NCI-H524 treated with DMSO at 0.1 percent for 48 hours (cell line): ENCODE results near the gene LIMA1.
A peak's percentile ranks its signal among the peaks of the same experiment; 100 is the strongest.
"Not testable (repeated sequence)": the region's sequence is repeated elsewhere in the genome, so short reads cannot be mapped to it uniquely, and the experiment has no call there.

ENCODE experiments used
- DNase-seq: peaks from one replicate; lab custom pipeline; 2025; lab: John Stamatoyannopoulos, UW

LIMA1 gene

GRCh38 chr12:50246873-50247612, 36.3 kb downstream of the LIMA1 start:
- no peak for DNase-seq

DNA sequence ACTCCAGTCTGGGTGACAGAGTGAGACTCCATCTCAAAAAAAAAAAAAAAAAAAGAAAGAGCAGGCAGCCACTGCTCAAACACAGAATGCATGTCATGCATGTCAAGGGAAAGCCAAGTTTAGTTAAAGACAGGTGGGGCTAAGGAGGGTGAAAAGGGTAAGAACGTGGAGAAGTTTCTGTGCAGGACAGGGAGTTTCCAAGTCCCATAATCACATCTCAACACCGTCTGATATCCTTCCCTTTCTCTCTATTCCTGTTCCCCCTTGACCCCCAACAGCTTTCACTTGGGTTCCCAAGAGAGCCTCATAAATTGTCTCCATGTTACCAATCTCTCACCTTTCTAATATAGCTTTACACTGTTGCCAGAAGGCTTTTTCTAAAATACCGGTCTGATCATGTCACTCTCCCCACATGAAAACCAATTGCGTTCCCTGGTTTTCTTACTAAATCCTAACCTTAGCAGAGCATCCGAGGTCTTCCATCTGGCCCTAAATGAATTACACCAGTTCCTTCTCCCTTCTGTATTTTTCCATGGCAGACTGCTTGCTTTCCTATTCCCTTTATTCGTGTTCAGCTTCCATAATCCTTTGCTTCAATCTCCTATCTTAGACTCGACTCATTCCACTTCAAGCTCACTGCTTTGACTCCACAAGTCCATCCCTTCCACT, 37.0 kb downstream of the LIMA1 start:
- no peak for DNase-seq

- DNase-seq, result no peak
Observed at GRCh38 chr12:50243507-50243906, 39.8 kb downstream of the LIMA1 start.

DNA sequence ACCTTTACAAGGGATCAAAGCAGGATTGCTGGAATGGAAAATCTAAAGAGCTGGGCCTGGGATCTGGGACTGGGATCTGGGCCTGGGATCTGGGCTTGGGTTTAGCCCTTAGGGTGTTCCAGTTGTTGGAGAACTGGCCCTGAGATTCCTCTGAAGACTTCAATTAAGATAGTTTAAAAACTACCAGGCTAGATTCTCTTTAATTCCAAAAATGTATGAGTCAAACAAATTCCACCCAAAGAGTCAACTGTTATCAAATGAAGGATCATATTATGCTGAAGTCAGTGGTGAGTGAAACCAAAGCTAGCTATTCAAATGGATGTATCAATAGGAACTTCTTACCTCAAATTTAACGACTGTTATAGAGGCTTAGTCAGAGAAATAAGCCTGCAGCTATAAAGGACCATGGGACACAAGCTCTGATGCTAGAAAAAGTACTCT, 40.5 kb downstream of the LIMA1 start:
- DNase-seq, result no peak

DNA sequence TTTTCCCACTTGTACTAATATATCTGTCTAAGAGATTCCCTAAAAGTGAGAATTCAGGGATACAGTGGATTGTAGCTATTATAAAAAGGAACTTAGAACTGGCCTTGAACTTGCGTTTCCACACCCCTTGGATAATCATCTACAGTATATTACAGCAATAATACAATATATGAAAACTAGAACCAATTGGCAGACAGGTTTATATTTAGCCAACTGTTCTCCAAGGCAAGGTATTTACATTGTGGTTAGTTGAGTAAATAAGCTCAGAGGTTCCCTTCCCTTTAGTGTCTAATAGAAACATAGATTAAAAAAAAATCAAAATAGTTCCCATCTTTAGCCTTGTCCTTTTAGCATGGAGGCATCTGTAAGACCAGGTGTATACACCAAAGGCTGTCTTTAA, 42.1 kb downstream of the LIMA1 start:
- no peak for DNase-seq

GRCh38 chr12:50240792-50241114, 42.6 kb downstream of the LIMA1 start:
- no peak for DNase-seq

GRCh38 chr12:50240096-50240791, 43.1 kb downstream of the LIMA1 start:
- DNase-seq, result no peak

GRCh38 chr12:50239355-50239891, 43.9 kb downstream of the LIMA1 start:
- DNase-seq, result no peak

GRCh38 chr12:50234347-50234746, 49.0 kb downstream of the LIMA1 start:
- no peak for DNase-seq

DNA sequence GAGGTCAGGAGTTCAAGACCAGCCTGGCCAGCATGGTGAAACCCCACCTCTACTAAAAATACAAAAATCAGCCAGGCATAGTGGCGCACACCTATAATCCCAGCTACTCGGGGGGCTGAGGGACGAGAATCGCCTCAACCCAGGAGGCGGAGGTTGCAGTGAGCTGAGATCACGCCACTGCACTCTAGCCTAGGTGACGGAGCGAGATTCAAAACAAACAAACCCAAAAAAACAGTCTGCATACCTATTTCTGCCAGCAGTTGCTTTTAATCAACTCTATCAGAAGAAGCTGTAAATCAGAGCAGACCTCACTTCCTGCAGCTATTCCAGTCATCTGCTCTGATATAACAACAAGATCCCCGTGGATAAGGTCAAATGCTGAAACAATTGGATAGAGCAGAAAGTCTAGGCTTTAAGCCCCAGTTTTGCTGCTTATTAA, 50.5 kb downstream of the LIMA1 start:
- DNase-seq, result no peak

DNA sequence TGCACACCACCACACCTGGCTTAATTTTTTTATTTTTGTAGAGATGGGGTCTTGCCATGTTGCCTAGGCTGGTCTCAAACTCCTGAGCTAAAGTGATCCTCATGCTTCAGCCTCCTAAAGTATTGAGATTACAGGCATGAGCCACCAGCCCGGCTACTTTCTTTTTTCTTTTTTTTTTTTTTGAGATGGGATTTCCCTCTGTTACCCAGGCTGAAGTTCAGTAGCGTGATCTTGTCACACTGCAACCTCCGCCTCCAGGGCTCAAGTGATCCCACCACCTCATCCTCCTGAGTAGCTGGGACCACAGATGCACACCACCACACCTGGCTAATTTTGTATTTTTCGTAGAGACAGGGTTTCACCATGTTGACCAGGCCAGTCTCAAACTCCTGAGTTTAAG, 51.1 kb downstream of the LIMA1 start:
- no peak for DNase-seq

- no peak for DNase-seq
Observed at GRCh38 chr12:50231346-50231745, 52.0 kb downstream of the LIMA1 start.

DNA sequence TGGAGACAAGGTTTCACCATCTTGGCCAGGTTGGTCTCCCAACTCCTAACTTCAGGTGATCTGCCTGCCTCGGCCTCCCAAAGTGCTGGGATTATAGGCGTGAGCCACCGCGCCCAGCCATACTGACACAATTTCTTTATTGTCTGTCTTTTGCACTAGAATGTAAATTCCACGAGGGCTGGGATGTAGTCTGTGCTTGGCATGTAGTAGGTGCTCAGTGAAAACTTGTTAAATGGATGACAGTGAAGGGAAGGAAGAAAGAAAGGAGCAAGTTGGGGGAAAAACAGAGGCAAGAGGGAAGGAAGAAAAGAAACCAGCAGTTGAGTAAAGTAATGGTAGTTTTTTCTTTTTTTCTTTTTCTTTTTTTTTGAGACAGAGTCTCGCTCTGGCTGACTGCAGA, 53.1 kb downstream of the LIMA1 start:
- DNase-seq, result no peak

DNA sequence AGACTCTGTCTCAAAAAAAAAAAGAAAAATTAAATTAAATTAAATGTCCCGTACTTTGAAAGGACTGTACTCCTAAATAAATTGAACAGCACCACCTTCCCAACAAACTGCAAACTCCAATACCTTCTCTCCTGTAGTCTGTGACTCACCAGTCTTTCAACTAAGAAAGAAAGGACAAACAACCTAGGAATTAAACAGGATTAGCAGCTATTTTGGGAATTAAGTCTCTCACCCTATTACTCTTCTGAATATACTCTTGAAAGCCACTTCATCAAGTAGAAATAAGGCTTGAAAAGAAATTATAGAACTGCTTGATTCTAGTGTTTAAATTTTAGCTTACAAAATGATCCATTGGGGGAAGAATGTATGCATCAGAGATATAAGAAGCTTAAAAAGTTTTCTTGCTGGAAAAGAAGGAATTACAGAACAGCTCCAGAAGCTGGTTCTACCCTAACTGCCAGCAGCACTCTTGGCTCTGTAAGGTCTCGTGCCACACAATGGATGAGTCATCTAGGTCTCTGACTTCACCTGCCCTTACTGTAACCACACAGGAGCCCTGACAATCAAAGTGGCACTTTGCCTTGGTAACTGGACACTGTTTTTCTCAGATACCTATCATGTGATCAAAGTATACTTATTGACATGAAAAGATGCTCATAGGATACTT, 59.2 kb downstream of the LIMA1 start:
- peak; percentile 61 for DNase-seq

- DNase-seq, result no peak
Observed at GRCh38 chr12:50222275-50222783, 61.0 kb downstream of the LIMA1 start.

GRCh38 chr12:50221228-50222008, 61.9 kb downstream of the LIMA1 start:
- DNase-seq, result peak; percentile 46

DNA sequence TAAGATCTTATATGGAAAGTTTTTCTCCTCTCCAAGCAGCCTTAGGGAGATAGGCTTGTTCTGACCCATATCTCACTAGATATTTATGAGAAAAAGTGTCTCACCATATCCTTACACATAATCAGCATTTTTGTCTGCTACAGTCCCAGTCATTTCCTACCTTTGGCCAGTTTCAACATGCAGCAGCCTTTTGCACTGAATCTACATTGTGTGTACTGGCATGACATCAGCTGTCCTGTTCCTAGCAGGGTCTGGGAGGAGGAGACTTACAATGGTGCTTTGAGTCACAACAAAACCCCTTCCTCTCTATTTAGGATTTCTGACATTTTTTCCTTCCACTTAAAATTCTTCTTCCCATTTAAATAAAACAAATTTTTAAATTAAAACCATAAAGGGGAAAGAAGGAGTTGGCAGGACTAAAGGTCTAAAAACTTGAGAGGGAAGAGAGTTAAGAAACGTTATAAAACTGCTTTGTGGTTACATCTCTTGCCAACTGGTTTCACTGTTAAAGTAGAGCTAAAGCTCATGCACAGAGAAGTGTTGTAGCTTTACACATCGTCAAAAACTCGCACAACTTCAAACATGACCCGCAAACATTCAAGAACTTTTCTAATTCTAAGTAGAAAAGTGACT, 62.8 kb downstream of the LIMA1 start:
- no peak for DNase-seq

DNA sequence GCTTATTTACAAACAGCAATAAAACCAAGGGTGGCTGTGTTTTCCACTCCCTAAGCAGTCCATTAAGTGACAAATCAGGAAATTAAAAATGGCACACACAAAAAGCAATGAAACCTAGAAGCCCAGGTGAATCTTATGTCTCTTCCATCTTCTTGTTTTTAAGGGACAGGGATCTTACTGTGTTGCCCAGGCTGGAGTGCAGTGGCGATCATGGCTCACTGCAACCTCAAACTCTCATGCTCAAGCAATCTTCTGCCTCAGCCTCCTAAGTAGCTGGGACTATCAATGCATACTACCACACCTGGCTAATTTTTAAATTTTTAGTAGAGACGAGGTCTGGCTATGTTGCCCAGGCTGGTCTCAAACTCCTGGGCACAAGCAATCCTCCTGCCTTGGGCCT, 63.8 kb downstream of the LIMA1 start:
- DNase-seq, result no peak

DNA sequence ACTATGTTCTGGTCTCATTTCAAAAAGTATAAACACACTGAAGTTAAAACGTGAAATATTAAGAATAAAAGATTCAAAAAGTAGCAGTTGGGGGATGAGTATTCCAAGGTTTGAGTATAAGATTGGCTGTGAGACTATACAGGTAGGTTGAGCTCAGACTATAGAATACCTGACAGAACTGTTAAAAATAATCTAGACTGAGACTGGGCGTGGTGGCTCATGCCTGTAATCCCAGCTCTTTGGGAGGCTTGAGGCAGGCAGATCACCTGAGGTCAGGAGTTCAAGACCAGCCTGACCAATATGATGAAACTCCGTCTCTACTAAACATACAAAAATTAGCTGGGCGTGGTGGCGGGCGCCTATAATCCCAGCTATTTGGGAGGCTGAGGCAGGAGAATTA, 64.3 kb downstream of the LIMA1 start:
- DNase-seq, result not testable (repeated sequence)

DNA sequence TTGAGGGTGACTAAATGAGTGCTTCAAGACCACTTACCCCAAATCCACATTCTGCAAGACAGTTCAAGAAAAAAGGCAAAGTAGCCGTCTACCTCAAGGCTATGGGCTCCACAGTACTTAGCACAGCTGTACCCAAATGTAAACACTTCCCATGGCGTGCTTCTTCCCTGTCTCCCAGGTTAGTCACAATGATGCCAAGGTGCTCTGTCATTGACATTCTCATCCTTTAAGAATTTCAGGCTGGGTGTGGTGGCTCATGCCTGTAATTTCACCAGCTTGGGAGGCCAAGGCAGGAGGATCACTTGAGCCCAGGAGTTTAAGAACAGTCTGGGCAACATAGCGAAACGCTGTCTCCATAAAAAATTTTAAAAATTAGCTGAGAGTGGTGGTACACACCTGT, 64.9 kb downstream of the LIMA1 start:
- DNase-seq, result no peak

GRCh38 chr12:50217202-50217601, 66.1 kb downstream of the LIMA1 start:
- no peak for DNase-seq
